GM12878 (cell line): Measurements from ENCODE around the gene TNIP1. TPM values are rescaled to one million over a fixed set of nuclear protein-coding genes. Genes with fewer than 3 reads are reported as not detected.

Experiments used
- ATAC-seq: fragments of 200-7000 bp; cut with Tn5 transposase; 3 replicates; pipeline ENCODE4 v1.9.1; 2020; ENCODE audit warnings: mild to moderate bottlenecking, moderate library complexity
- BruUV-seq: library from RNA; stranded (reverse); fragments of 400-500 nt; replicated peaks from 2 replicates; lab custom pipeline; 2021; lab: Mats Ljungman, UMichigan
- CTCF ChIA-PET: fragments of 300-600 bp; sonication (Branson Sonifier 250); formaldehyde crosslinking; extraction: SDS; loops from one replicate; lab custom pipeline; 2021; ENCODE audit warnings: inconsistent platforms; lab: Yijun Ruan, JAX
- POLR2A ChIA-PET: fragments of 350-600 bp; formaldehyde crosslinking; extraction: SDS; loops from one replicate; lab custom pipeline; 2021; ENCODE audit warnings: inconsistent platforms; lab: Charles Lee
- RAD21 ChIA-PET: fragments of 300-600 bp; sonication (Branson Sonifier 250); formaldehyde crosslinking; loops from one replicate; lab custom pipeline; 2023; ENCODE audit warnings: antibody characterized with exemption; ENCODE audit not compliant: unreplicated experiment; lab: Charles Lee
- SMC1A ChIA-PET: fragments of 300-600 bp; sonication (Branson Sonifier 250); formaldehyde crosslinking; loops from one replicate; lab custom pipeline; 2023; ENCODE audit not compliant: unreplicated experiment, uncharacterized antibody; lab: Charles Lee
- DNase-seq: peaks from one replicate; pipeline ENCODE4 v3.0.0-alpha.2; 2011; ENCODE audit warnings: low read depth, low spot score
- FAIRE-seq: peaks from 3 replicates; lab custom pipeline; 2011; peaks lifted over from hg19 to GRCh38; lab: Jason Lieb, UNC
- H2AFZ ChIP-seq: 2 replicates; pipeline ENCODE4 v1.6.0; 2011; ENCODE audit warnings: low read depth, low read length, control low read depth; ENCODE audit not compliant: control insufficient read depth
- H3K27ac ChIP-seq: 2 replicates; pipeline ENCODE4 v1.5.1; 2011; ENCODE audit warnings: control low read depth; ENCODE audit not compliant: control insufficient read depth, insufficient read depth
- H3K27me3 ChIP-seq, 2 experiments: replicated peaks in 1 of 2; 2 replicates each; pipeline versions ENCODE4 v1.6.0 to v1.6.1; 2011; ENCODE audit warnings: low read length in 1 of 2; ENCODE audit not compliant: control insufficient read depth in 2 of 2, insufficient read depth in 2 of 2
- H3K36me3 ChIP-seq, 2 experiments: 2 replicates each; pipeline ENCODE4 v1.5.1; 2011; ENCODE audit warnings: low read length in 1 of 2; ENCODE audit not compliant: control insufficient read depth in 2 of 2, insufficient read depth in 2 of 2
- H3K4me1 ChIP-seq: 2 replicates; pipeline ENCODE4 v1.6.1; 2011; ENCODE audit warnings: mild to moderate bottlenecking, low read length, moderate library complexity, mixed read lengths; ENCODE audit not compliant: control insufficient read depth, insufficient read depth
- H3K4me2 ChIP-seq: 2 replicates; pipeline ENCODE4 v1.6.0; 2011; ENCODE audit warnings: control low read depth; ENCODE audit not compliant: control insufficient read depth, insufficient read depth
- H3K4me3 ChIP-seq: fragments of 200-600 bp; sonication (generic); 2 replicates; pipeline ENCODE4 v1.5.1; 2016
- H3K79me2 ChIP-seq: 2 replicates; pipeline ENCODE4 v1.6.0; 2011; ENCODE audit warnings: low read length; ENCODE audit not compliant: control insufficient read depth, insufficient read depth
- H3K9ac ChIP-seq: 2 replicates; pipeline ENCODE4 v1.8.0; 2011; ENCODE audit warnings: low read length, control low read depth, mixed read lengths; ENCODE audit not compliant: control insufficient read depth, insufficient read depth
- H3K9me3 ChIP-seq: replicated peaks from 3 replicates; pipeline ENCODE4 v1.5.1; 2011; ENCODE audit warnings: mild to moderate bottlenecking, low read length; ENCODE audit not compliant: control insufficient read depth, insufficient read depth
- H4K20me1 ChIP-seq: 2 replicates; pipeline ENCODE4 v1.6.0; 2011; ENCODE audit not compliant: control insufficient read depth, insufficient read depth
- BHLHE40 ChIP-seq, 2 experiments: fragments of 450-650 bp in 1 of 2; IDR thresholded peaks; 2 replicates each; pipeline ENCODE4 v1.6.1; 2011 to 2017; ENCODE audit warnings: low read depth in 2 of 2, borderline replicate concordance in 1 of 2, improper control_type of control experiment in 1 of 2, low read length in 1 of 2, mild to moderate bottlenecking in 1 of 2
- CBX5 ChIP-seq: sonication (generic); IDR thresholded peaks from 2 replicates; pipeline ENCODE4 v1.6.1; 2016; ENCODE audit warnings: low read depth, moderate library complexity, mild to moderate bottlenecking, inconsistent platforms
- MEF2A ChIP-seq: IDR thresholded peaks from 2 replicates; pipeline ENCODE4 v1.6.1; 2011; ENCODE audit warnings: low read depth, mild to moderate bottlenecking, low read length, moderate library complexity; ENCODE audit not compliant: insufficient read depth
- MTA2 ChIP-seq: fragments of 450-650 bp; IDR thresholded peaks from 2 replicates; pipeline ENCODE4 v1.6.1; 2016; ENCODE audit warnings: low read depth, mild to moderate bottlenecking, moderate library complexity
- RELB ChIP-seq: fragments of 450-650 bp; IDR thresholded peaks from 2 replicates; pipeline ENCODE4 v1.6.1; 2017; ENCODE audit warnings: low read depth, mild to moderate bottlenecking, moderate library complexity
- SMAD1 ChIP-seq: fragments of 450-650 bp; IDR thresholded peaks from 2 replicates; pipeline ENCODE4 v1.6.1; 2018; ENCODE audit warnings: mild to moderate bottlenecking, low read depth; ENCODE audit not compliant: partially characterized antibody
- SP1 ChIP-seq: IDR thresholded peaks from one replicate; pipeline ENCODE4 v1.6.1; 2011; ENCODE audit warnings: low read depth, low read length
- ZZZ3 ChIP-seq: IDR thresholded peaks from 2 replicates; pipeline ENCODE4 v1.6.1; 2011; ENCODE audit warnings: low read depth; ENCODE audit not compliant: control insufficient read depth, insufficient read length
- WGBS: methylation state at CpG from one replicate; pipeline ENCODE4 v1.1.6; 2016; ENCODE audit warnings: low lambda C conversion rate; ENCODE audit not compliant: insufficient replicate concordance, insufficient coverage; ENCODE audit errors: missing lambda C conversion rate; 5-methylcytosine and 5-hydroxymethylcytosine counted together
- in situ Hi-C: fragments of 300-500 bp; cut with MboI; formaldehyde crosslinking; loops from 9 replicates; pipeline ENCODE4 v1.14.3; 2018; ENCODE audit warnings: mixed read lengths
- intact Hi-C: fragments of 100-400 bp; cut with micrococcal nuclease; formaldehyde crosslinking; loops from one replicate; pipeline ENCODE4 v1.14.2; 2022; ENCODE audit not compliant: unreplicated experiment
- polyA plus RNA-seq, 11 experiments: library from polyadenylated mRNA; depleted of rRNA in 4 of 11; unstranded in 6 of 11; stranded (reverse) in 5 of 11; fragments of >200 nt; fragmentation: Nextera tagmentation in 4 of 11; fragmentation: Illumina TruSeq in 1 of 11; extraction: Ambion mirVana in 4 of 11; extraction: Trizol in 1 of 11; gene quantifications; 1 replicate in 1 of 11; 2 replicates in 10 of 11; pipeline versions ENCODE4 v1.2.1 to v1.2.3, GENCODE V29; 2011 to 2016; ENCODE audit warnings: inconsistent platforms in 2 of 11, missing spikeins in 2 of 11, low read depth in 1 of 11
- total RNA-seq, 4 experiments: library from RNA; depleted of rRNA in 3 of 4; stranded (reverse); fragments of >200 nt in 3 of 4; fragmentation: Illumina TruSeq in 1 of 4; extraction: Trizol in 1 of 4; gene quantifications; 2 replicates each; pipeline versions ENCODE4 v1.2.1 to v1.2.3, GENCODE V29; 2013 to 2021
- TF ChIP-seq, protein P1 (sequence below): fragments of 450-650 bp; IDR thresholded peaks from 2 replicates; pipeline ENCODE4 v1.6.1; 2016; ENCODE audit warnings: mild to moderate bottlenecking
- TF ChIP-seq, protein P2 (sequence below): fragments of 450-650 bp; IDR thresholded peaks from 2 replicates; pipeline ENCODE4 v1.6.1; 2016; ENCODE audit warnings: mild to moderate bottlenecking
- TF ChIP-seq, protein P3 (sequence below): fragments of 450-650 bp; IDR thresholded peaks from 2 replicates; pipeline ENCODE4 v1.6.1; 2017; ENCODE audit warnings: antibody characterized with exemption, mild to moderate bottlenecking, moderate library complexity

TNIP1 gene
- total and polyA plus RNA-seq, 10 of the 15 experiments (the other 5 are each of a cell fraction or from before 2014, with no cell fraction given) = 4.4 to 279 (median 150) TPM

DNA sequence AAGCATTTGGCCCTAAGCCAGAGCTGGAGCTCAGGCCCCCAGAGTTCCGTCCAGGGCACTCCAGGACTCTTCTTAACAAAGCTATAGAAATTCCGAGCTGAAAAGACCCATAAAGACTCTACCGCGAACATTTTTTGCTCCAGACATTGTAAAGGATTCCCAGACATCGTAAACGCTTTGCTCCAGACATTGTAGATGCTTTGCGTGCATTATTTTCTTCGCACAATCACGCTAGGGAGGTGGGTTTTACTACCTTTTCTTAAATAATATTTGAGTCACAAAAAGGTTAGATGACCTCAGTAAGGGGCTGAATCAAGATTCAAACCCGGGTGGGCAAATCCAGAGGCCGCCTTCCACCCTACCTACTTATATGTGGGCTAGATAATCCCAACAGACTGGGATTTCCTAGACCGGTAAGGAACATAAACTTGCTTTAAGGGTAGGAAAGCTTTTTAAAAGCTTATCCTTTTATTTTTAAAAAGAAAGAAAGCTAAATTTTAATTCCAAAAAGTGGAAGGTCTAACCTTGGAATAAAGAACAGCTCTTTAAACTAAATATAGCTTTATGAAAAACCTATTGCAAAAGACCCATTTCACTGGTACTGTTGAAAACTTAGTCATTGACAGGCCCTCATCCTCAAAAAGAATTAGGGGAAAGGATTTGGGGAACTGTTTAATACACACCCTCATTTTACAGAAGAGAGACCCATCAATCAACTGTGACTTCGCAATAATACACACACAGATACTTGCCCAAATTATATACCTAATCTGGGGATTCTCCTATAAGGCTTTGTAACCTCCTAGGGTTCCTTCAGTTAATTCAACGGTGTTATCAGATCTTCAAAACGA is 822 bp upstream of the TNIP1 start:
- H3K4me2 ChIP-seq = peak overlapping the region; percentile 100
- WGBS = 1% methylated on average over 15 of the region's 15 CpGs
- H3K9ac ChIP-seq = peak overlapping the region; percentile 93
- no peaks in the 10 kb centered on the region for H3K9me3 ChIP-seq
- ChIA-PET RAD21 (interaction anchor here (0.6 to 8.5 kb wide), 21 partner anchors 8 to 175 kb away, joined by 3 to 94 read pairs (median 5); partner anchors contain the start of genes ANXA6 and GM2A), CTCF (interaction anchor here (0.7 to 8.0 kb wide), 16 partner anchors 10 to 171 kb away, joined by 3 to 90 read pairs (median 7); partner anchors contain the start of gene GM2A), POLR2A (interaction anchor here (0.7 to 14.3 kb wide), 17 partner anchors 8 to 157 kb away, joined by 3 to 222 read pairs (median 4); partner anchors contain the start of genes ANXA6 and CCDC69), SMC1A (interaction anchor here (0.6 to 7.7 kb wide), 17 partner anchors 8 to 131 kb away, joined by 3 to 125 read pairs (median 5); no protein-coding TSS in a partner anchor)
- peaks cover 2 to 19% of the 10 kb centered on the region in 2 experiments; a peak in 3 of 4 replicates for H3K36me3 ChIP-seq
- intact Hi-C loops = loop anchor here (2.0 to 5.0 kb wide), 3 partner anchors 21 to 131 kb away; partner anchors contain the start of gene ANXA6
- DNase-seq (no peak), FAIRE-seq (no peak), ATAC-seq (no peak)
- H3K27me3 ChIP-seq = no peaks in the 10 kb centered on the region
- H4K20me1 ChIP-seq = peaks cover 9% of the 10 kb centered on the region
- peak overlapping the region; percentile 90 for H3K27ac ChIP-seq
- H3K4me3 ChIP-seq = peak overlapping the region; percentile 89
- H3K4me1 ChIP-seq = peaks cover 36% of the 10 kb centered on the region
- in situ Hi-C loops = no loop called here
- H2AFZ ChIP-seq = peak overlapping the region; percentile 34; the same call in 1 of the 2 replicates
- BruUV-seq = TSS peak; percentile 90
- peaks cover 98% of the 10 kb centered on the region for H3K79me2 ChIP-seq
- TF ChIP-seq SP1 (no peak), BHLHE40 (IDR thresholded peaks at IDR 0.05; ENCODE audit: borderline replicate concordance in 1 of 2, low read depth in 2 of 2, low read length in 1 of 2) (no peak), MEF2A (no peak), ZZZ3 (no peak), MTA2 (0 out of 2 replicates have a peak, but pooled peaks have one; percentile 21), SMAD1 (peak; percentile 97), CBX5 (no peak), RELB (peak; percentile 20; the same call in 1 of the 2 replicates)
- TF ChIP-seq, protein P1, sequence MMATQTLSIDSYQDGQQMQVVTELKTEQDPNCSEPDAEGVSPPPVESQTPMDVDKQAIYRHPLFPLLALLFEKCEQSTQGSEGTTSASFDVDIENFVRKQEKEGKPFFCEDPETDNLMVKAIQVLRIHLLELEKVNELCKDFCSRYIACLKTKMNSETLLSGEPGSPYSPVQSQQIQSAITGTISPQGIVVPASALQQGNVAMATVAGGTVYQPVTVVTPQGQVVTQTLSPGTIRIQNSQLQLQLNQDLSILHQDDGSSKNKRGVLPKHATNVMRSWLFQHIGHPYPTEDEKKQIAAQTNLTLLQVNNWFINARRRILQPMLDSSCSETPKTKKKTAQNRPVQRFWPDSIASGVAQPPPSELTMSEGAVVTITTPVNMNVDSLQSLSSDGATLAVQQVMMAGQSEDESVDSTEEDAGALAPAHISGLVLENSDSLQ = peak; percentile 87
- TF ChIP-seq, protein P2, sequence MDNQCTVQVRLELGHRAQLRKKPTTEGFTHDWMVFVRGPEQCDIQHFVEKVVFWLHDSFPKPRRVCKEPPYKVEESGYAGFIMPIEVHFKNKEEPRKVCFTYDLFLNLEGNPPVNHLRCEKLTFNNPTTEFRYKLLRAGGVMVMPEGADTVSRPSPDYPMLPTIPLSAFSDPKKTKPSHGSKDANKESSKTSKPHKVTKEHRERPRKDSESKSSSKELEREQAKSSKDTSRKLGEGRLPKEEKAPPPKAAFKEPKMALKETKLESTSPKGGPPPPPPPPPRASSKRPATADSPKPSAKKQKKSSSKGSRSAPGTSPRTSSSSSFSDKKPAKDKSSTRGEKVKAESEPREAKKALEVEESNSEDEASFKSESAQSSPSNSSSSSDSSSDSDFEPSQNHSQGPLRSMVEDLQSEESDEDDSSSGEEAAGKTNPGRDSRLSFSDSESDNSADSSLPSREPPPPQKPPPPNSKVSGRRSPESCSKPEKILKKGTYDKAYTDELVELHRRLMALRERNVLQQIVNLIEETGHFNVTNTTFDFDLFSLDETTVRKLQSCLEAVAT = 0 out of 2 replicates have a peak, but pooled peaks have one; percentile 35
- TF ChIP-seq, protein P3, sequence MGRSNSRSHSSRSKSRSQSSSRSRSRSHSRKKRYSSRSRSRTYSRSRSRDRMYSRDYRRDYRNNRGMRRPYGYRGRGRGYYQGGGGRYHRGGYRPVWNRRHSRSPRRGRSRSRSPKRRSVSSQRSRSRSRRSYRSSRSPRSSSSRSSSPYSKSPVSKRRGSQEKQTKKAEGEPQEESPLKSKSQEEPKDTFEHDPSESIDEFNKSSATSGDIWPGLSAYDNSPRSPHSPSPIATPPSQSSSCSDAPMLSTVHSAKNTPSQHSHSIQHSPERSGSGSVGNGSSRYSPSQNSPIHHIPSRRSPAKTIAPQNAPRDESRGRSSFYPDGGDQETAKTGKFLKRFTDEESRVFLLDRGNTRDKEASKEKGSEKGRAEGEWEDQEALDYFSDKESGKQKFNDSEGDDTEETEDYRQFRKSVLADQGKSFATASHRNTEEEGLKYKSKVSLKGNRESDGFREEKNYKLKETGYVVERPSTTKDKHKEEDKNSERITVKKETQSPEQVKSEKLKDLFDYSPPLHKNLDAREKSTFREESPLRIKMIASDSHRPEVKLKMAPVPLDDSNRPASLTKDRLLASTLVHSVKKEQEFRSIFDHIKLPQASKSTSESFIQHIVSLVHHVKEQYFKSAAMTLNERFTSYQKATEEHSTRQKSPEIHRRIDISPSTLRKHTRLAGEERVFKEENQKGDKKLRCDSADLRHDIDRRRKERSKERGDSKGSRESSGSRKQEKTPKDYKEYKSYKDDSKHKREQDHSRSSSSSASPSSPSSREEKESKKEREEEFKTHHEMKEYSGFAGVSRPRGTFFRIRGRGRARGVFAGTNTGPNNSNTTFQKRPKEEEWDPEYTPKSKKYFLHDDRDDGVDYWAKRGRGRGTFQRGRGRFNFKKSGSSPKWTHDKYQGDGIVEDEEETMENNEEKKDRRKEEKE = no peak
